Tibial nerve (tissue), 4 donors: ENCODE data around the gene AKAP12. TPM values are rescaled to one million over a fixed set of nuclear protein-coding genes. Genes with fewer than 3 reads are reported as not detected.
A peak's percentile ranks its signal among the peaks of the same experiment; 100 is the strongest.

Experiments
- DNase-seq, 2 donors: peaks; one replicate each; pipeline ENCODE4 v3.0.0-alpha.2; 2019; ENCODE audit warnings: low spot score in 2 of 2
- H3K27ac ChIP-seq, 4 donors: fragments of 200-600 bp; sonication (generic) in 3 of 4; one replicate each; pipeline ENCODE4 v1.5.1; 2017 to 2019; ENCODE audit warnings: mild to moderate bottlenecking in 1 of 4
- H3K27me3 ChIP-seq, 2 donors: fragments of 200-600 bp; sonication (generic) in 1 of 2; one replicate each; pipeline versions ENCODE4 v1.5.1 to v1.6.0; 2017 to 2019
- H3K36me3 ChIP-seq, 3 donors: fragments of 200-600 bp; sonication (generic); one replicate each; pipeline ENCODE4 v1.5.1; 2018 to 2019
- H3K4me1 ChIP-seq, 4 donors: fragments of 200-600 bp; sonication (generic) in 3 of 4; one replicate each; pipeline ENCODE4 v1.5.1; 2017 to 2019
- H3K4me3 ChIP-seq, 4 donors: fragments of 200-600 bp; sonication (generic) in 3 of 4; one replicate each; pipeline ENCODE4 v1.5.1; 2017 to 2019; ENCODE audit warnings: mild to moderate bottlenecking in 1 of 4, moderate library complexity in 1 of 4
- H3K9me3 ChIP-seq, 4 donors: fragments of 200-600 bp; sonication (generic) in 3 of 4; one replicate each; pipeline ENCODE4 v1.5.1; 2017 to 2019
- CTCF ChIP-seq, 5 experiments: fragments of 200-600 bp in 3 of 5; fragments of 450-650 bp in 2 of 5; sonication (generic) in 3 of 5; IDR thresholded peaks; one replicate each; pipeline ENCODE4 v1.5.1; 2016 to 2019; ENCODE audit warnings: antibody characterized with exemption in 5 of 5, mild to moderate bottlenecking in 3 of 5, moderate library complexity in 2 of 5
- EP300 ChIP-seq, 2 donors: sonication (generic); formaldehyde crosslinking; IDR thresholded peaks; one replicate each; pipeline ENCODE4 v1.6.1; 2017; ENCODE audit warnings: antibody characterized with exemption in 2 of 2, mild to moderate bottlenecking in 1 of 2
- POLR2A ChIP-seq, 2 donors: fragments of 450-650 bp; IDR thresholded peaks; one replicate each; pipeline ENCODE4 v1.6.1; 2017; ENCODE audit warnings: antibody characterized with exemption in 2 of 2, mild to moderate bottlenecking in 2 of 2, moderate library complexity in 2 of 2
- WGBS, 2 donors: methylation state at CpG; one replicate each; pipeline ENCODE4 v1.1.5; 2018; 5-methylcytosine and 5-hydroxymethylcytosine counted together
- total RNA-seq, 4 donors: library from RNA; depleted of rRNA; stranded (reverse); fragments of >200 nt; gene quantifications; one replicate each; pipeline ENCODE4 v1.1.0, GENCODE V29; 2016

Gene AKAP12
- total RNA-seq, 4 donors from 2014 or later = 214 to 268 (median 232) TPM

- H3K27ac ChIP-seq = peak overlapping the region in 2 of 4 donors; percentile 29 to 53
- no peak for DNase-seq
- peaks cover 0 to 42% (median 13%) of the 10 kb centered on the region in 4 donors for H3K4me1 ChIP-seq
- H3K36me3 ChIP-seq = no peaks in the 10 kb centered on the region
- no peaks in the 10 kb centered on the region for H3K27me3 ChIP-seq
- no peak overlapping the region for H3K4me3 ChIP-seq
- H3K9me3 ChIP-seq = no peaks in the 10 kb centered on the region
- no peak for TF ChIP-seq EP300 (IDR thresholded peaks at IDR 0.05)
- no peak for TF ChIP-seq CTCF (IDR thresholded peaks at IDR 0.05)
- no peak for TF ChIP-seq POLR2A (IDR thresholded peaks at IDR 0.05)
Measured at GRCh38 chr6:151285122-151285521, 45.4 kb downstream of the AKAP12 start.

DNA sequence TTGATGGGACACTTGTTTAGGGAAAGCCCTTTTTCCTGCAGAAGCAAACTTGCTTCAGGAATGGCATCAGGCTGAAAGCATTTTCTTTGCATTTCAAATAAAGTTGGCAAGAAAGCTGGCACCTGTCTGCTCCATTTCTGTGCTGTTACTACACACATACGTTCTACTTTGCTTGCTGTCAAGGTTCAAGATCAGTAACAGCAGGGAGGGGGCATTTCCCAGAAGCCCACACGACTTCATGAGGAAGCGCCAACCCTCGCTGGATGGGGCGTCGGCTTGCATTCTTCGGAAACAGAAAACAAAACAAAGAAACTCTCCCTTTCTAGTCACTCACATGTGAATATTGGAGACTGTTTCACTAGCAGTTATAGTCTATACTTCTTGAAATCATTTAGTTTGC lies 46.4 kb downstream of the AKAP12 start:
- Histone ChIP-seq H3K27ac (peak overlapping the region in 2 of 4 donors; percentile 7 to 69), H3K9me3 (no peaks in the 10 kb centered on the region), H3K36me3 (no peaks in the 10 kb centered on the region), H3K27me3 (no peaks in the 10 kb centered on the region), H3K4me3 (no peak overlapping the region), H3K4me1 (peaks cover 0 to 45% (median 16%) of the 10 kb centered on the region in 4 donors)
- TF ChIP-seq CTCF (IDR thresholded peaks at IDR 0.05) = no peak
- no peak for TF ChIP-seq POLR2A (IDR thresholded peaks at IDR 0.05)
- TF ChIP-seq EP300 (IDR thresholded peaks at IDR 0.05) = no peak
- WGBS, 2 donors = 24 to 29% methylated on average over 7 of the region's 7 CpGs
- no peak for DNase-seq

DNA sequence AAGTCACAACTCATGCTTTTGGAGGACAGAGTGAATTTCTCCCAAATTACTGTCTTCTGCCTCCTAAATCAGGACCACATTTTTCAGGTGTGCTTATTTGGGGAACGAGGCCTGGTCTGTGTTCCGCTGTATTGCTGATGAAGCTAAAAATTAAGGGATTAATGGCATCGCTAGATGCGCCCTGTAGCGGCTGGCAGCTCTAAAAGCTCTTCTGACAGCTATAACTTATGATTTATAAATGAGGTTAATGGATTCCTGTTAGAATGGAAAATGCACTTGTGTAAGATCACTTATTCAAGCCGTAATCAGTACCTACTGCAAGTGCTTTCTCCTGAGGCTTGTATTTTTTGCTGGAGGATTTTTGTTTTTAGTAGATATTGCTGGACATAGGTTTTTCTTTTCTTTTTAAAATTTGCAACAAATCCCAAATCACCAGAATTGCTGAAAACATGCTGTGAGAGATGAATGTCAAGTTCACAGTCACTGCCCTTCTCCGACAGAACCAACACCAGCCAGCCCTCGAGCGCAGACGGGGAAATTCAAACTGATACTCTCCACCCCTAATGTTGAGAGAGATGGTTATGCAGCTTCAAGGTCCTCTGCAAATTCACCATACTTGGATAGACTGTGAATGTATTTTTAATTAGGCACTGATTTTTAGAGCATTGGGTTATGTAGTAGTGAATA lies 49.1 kb downstream of the AKAP12 start:
- no peaks in the 10 kb centered on the region for H3K36me3 ChIP-seq
- no peak for DNase-seq
- H3K9me3 ChIP-seq = no peaks in the 10 kb centered on the region
- H3K4me3 ChIP-seq = no peak overlapping the region
- WGBS, 2 donors = 89 to 91% methylated on average over 10 of the region's 10 CpGs
- no peaks in the 10 kb centered on the region for H3K27me3 ChIP-seq
- H3K27ac ChIP-seq = no peak overlapping the region
- peaks cover 0 to 71% (median 27%) of the 10 kb centered on the region in 4 donors for H3K4me1 ChIP-seq
- TF ChIP-seq POLR2A (IDR thresholded peaks at IDR 0.05) = no peak
- TF ChIP-seq CTCF (IDR thresholded peaks at IDR 0.05) = no peak
- no peak for TF ChIP-seq EP300 (IDR thresholded peaks at IDR 0.05)

GRCh38 chr6:151289399-151290007 lies 49.7 kb downstream of the AKAP12 start:
- TF ChIP-seq CTCF (IDR thresholded peaks at IDR 0.05) = no peak
- no peak for TF ChIP-seq POLR2A (IDR thresholded peaks at IDR 0.05)
- no peak for TF ChIP-seq EP300 (IDR thresholded peaks at IDR 0.05)
- Histone ChIP-seq H3K36me3 (no peaks in the 10 kb centered on the region), H3K4me1 (peaks cover 0 to 73% (median 27%) of the 10 kb centered on the region in 4 donors), H3K4me3 (no peak overlapping the region), H3K27ac (no peak overlapping the region), H3K27me3 (no peaks in the 10 kb centered on the region), H3K9me3 (no peaks in the 10 kb centered on the region)
- DNase-seq = no peak
- 69 to 85% methylated on average over 2 of the region's 2 CpGs for WGBS, 2 donors
